ENCODE results near the gene EVPL. TPM values are rescaled to one million over a fixed set of nuclear protein-coding genes. Genes with fewer than 3 reads are reported as not detected.

The EVPL gene
- total and polyA plus RNA-seq, 2 of the 13 experiments (the other 11 are each of a cell fraction or from before 2014, with no cell fraction given): 2.1 to 8.2 TPM

DNA sequence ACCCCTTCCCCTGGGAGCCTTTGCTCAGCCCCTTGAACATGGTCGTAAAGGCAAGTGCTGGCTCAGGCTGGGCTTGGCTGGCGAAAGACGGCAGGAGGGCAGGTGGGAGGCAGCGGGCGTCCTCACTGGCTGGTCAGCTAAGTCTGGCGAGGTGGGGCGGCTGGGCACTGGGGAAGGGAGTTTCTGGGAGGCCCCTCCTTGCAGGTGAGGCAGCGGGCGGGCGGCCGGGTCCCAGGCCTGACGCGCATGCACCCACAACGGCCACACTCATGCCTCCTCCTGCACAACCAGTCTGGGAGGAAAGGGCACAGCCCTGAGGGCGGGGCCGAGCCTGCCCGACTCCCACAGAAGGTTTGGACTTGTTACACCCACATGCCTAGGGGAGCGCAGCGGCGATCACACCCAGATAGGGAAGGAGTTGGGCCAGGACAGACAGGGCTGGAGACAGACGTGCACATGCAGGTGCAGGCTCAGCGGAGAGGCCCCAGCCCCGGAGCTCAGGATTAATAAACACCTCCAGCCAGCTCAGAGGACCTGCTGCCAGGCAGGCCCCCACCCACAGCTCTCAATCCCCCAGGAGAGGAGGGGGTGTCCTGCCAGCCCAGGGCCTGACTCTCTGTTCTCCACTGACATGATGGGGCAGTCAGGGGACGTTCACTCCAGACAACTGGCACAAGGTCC, at the start of gene EVPL (continued):
- TF ChIP-seq CENPT (CRISPR knock-in tag; IDR thresholded peaks at IDR 0.05; ENCODE audit: low read depth): no peak
- no peak for TF ChIP-seq EHMT2 (IDR thresholded peaks at IDR 0.05; ENCODE audit: borderline replicate concordance, low read depth, low read length)
- TF ChIP-seq CREBL2 (CRISPR knock-in tag; IDR thresholded peaks at IDR 0.05; ENCODE audit: borderline replicate concordance): no peak
- TF ChIP-seq ZNF232 (CRISPR knock-in tag; IDR thresholded peaks at IDR 0.05; ENCODE audit: borderline replicate concordance): 0 out of 2 replicates have a peak, but pooled peaks have one; percentile 64
- no peak for TF ChIP-seq JUNB (CRISPR knock-in tag; IDR thresholded peaks at IDR 0.05; ENCODE audit: borderline replicate concordance)
- peak; percentile 91 for TF ChIP-seq ZNF205 (CRISPR knock-in tag; IDR thresholded peaks at IDR 0.05)
- no peak; the same call in 1 of the 2 replicates for TF ChIP-seq SIN3A (IDR thresholded peaks at IDR 0.05; ENCODE audit: borderline replicate concordance, low read depth, low read length)
- peak; percentile 36 for TF ChIP-seq HNRNPLL (IDR thresholded peaks at IDR 0.05; ENCODE audit: low read depth, low read length, poor library complexity, severe bottlenecking)
- TF ChIP-seq RARA (CRISPR knock-in tag; IDR thresholded peaks at IDR 0.05): peak; percentile 54; the same call in 1 of the 2 replicates
- TF ChIP-seq RBM39 (IDR thresholded peaks at IDR 0.05; ENCODE audit: low read depth, low read length, poor library complexity, severe bottlenecking): no peak
- TF ChIP-seq, protein P1, sequence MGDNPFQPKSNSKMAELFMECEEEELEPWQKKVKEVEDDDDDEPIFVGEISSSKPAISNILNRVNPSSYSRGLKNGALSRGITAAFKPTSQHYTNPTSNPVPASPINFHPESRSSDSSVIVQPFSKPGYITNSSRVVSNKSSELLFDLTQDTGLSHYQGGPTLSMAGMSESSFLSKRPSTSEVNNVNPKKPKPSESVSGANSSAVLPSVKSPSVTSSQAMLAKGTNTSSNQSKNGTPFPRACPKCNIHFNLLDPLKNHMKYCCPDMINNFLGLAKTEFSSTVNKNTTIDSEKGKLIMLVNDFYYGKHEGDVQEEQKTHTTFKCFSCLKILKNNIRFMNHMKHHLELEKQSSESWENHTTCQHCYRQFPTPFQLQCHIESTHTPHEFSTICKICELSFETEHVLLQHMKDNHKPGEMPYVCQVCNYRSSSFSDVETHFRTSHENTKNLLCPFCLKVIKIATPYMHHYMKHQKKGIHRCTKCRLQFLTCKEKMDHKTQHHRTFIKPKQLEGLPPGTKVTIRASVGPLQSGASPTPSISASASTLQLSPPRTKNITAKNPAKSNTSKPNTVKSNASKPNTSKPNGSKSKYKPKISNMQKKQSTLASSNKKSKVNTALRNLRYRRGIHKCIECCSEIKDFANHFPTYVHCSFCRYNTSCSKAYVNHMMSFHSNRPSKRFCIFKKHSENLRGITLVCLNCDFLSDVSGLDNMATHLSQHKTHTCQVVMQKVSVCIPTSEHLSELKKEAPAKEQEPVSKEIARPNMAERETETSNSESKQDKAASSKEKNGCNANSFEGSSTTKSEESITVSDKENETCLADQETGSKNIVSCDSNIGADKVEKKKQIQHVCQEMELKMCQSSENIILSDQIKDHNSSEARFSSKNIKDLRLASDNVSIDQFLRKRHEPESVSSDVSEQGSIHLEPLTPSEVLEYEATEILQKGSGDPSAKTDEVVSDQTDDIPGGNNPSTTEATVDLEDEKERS (CRISPR knock-in tag; IDR thresholded peaks at IDR 0.05): no peak; the same call in 1 of the 2 replicates
- no peak for TF ChIP-seq PRMT3 (CRISPR knock-in tag; IDR thresholded peaks at IDR 0.05; ENCODE audit: borderline replicate concordance, low read depth)
- TF ChIP-seq ZNF24 (IDR thresholded peaks at IDR 0.05): no peak
- TF ChIP-seq, protein P2, sequence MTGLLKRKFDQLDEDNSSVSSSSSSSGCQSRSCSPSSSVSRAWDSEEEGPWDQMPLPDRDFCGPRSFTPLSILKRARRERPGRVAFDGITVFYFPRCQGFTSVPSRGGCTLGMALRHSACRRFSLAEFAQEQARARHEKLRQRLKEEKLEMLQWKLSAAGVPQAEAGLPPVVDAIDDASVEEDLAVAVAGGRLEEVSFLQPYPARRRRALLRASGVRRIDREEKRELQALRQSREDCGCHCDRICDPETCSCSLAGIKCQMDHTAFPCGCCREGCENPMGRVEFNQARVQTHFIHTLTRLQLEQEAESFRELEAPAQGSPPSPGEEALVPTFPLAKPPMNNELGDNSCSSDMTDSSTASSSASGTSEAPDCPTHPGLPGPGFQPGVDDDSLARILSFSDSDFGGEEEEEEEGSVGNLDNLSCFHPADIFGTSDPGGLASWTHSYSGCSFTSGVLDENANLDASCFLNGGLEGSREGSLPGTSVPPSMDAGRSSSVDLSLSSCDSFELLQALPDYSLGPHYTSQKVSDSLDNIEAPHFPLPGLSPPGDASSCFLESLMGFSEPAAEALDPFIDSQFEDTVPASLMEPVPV (CRISPR knock-in tag; IDR thresholded peaks at IDR 0.05): peak; percentile 82
- TF ChIP-seq, protein P3, sequence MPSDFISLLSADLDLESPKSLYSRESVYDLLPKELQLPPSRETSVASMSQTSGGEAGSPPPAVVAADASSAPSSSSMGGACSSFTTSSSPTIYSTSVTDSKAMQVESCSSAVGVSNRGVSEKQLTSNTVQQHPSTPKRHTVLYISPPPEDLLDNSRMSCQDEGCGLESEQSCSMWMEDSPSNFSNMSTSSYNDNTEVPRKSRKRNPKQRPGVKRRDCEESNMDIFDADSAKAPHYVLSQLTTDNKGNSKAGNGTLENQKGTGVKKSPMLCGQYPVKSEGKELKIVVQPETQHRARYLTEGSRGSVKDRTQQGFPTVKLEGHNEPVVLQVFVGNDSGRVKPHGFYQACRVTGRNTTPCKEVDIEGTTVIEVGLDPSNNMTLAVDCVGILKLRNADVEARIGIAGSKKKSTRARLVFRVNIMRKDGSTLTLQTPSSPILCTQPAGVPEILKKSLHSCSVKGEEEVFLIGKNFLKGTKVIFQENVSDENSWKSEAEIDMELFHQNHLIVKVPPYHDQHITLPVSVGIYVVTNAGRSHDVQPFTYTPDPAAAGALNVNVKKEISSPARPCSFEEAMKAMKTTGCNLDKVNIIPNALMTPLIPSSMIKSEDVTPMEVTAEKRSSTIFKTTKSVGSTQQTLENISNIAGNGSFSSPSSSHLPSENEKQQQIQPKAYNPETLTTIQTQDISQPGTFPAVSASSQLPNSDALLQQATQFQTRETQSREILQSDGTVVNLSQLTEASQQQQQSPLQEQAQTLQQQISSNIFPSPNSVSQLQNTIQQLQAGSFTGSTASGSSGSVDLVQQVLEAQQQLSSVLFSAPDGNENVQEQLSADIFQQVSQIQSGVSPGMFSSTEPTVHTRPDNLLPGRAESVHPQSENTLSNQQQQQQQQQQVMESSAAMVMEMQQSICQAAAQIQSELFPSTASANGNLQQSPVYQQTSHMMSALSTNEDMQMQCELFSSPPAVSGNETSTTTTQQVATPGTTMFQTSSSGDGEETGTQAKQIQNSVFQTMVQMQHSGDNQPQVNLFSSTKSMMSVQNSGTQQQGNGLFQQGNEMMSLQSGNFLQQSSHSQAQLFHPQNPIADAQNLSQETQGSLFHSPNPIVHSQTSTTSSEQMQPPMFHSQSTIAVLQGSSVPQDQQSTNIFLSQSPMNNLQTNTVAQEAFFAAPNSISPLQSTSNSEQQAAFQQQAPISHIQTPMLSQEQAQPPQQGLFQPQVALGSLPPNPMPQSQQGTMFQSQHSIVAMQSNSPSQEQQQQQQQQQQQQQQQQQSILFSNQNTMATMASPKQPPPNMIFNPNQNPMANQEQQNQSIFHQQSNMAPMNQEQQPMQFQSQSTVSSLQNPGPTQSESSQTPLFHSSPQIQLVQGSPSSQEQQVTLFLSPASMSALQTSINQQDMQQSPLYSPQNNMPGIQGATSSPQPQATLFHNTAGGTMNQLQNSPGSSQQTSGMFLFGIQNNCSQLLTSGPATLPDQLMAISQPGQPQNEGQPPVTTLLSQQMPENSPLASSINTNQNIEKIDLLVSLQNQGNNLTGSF (CRISPR knock-in tag; IDR thresholded peaks at IDR 0.05): peak; percentile 33; the same call in 1 of the 2 replicates
- peak; percentile 27; the same call in 1 of the 2 replicates for TF ChIP-seq ZNF747 (CRISPR knock-in tag; IDR thresholded peaks at IDR 0.05; ENCODE audit: borderline replicate concordance)
- TF ChIP-seq ZNF547 (CRISPR knock-in tag; IDR thresholded peaks at IDR 0.05): peak; percentile 31

Data from HepG2 (cell line).